Activated CD8-positive, alpha-beta memory T cell treated with anti-CD3 and anti-CD28 coated beads for 4 hours (primary cell): ENCODE data around the gene TEX261.

Source experiments
- DNase-seq, 2 donors: peaks; one replicate each; pipeline ENCODE4 v3.0.0-alpha.2; 2020; ENCODE audit warnings: low read depth in 2 of 2

The TEX261 gene

GRCh38 chr2:70981866-70982810, 12.5 kb downstream of the TEX261 start:
- no peak for DNase-seq

GRCh38 chr2:70981421-70981820, 13.3 kb downstream of the TEX261 start:
- DNase-seq = no peak

- DNase-seq = no peak
Measured at GRCh38 chr2:70979626-70980025, 15.0 kb downstream of the TEX261 start.

GRCh38 chr2:70979180-70979488, 15.5 kb downstream of the TEX261 start:
- no peak for DNase-seq

- DNase-seq = no peak
Measured at GRCh38 chr2:70978341-70979179, 16.1 kb downstream of the TEX261 start, which contains the start of gene ANKRD53. Gene ANKRD53 (plus strand): TSS chr2:70978630. CDS start chr2:70978646, 16 bp downstream.

- DNase-seq = no peak
Measured at GRCh38 chr2:70977605-70978205, 17.0 kb downstream of the TEX261 start.

- DNase-seq = no peak
Measured at GRCh38 chr2:70975237-70975636, 19.4 kb downstream of the TEX261 start.

- no peak for DNase-seq
Measured at GRCh38 chr2:70974592-70974991, 20.1 kb downstream of the TEX261 start.

GRCh38 chr2:70967189-70967588, 27.5 kb downstream of the TEX261 start:
- DNase-seq = no peak

- DNase-seq = no peak
Measured at GRCh38 chr2:70966681-70967080, 28.0 kb downstream of the TEX261 start.

GRCh38 chr2:70965506-70965905, 29.2 kb downstream of the TEX261 start:
- no peak for DNase-seq

GRCh38 chr2:70964596-70965386, 29.9 kb downstream of the TEX261 start:
- peak; percentile 64 to 70 for DNase-seq

GRCh38 chr2:70964133-70964532, 30.5 kb downstream of the TEX261 start:
- DNase-seq = no peak

GRCh38 chr2:70962885-70963878, 31.5 kb downstream of the TEX261 start:
- no peak for DNase-seq

GRCh38 chr2:70962211-70962884, 32.3 kb downstream of the TEX261 start:
- no peak for DNase-seq

- no peak for DNase-seq
Measured at GRCh38 chr2:70961648-70961994, 33.1 kb downstream of the TEX261 start.

GRCh38 chr2:70960833-70961647, 33.6 kb downstream of the TEX261 start:
- DNase-seq = no peak

- no peak for DNase-seq
Measured at GRCh38 chr2:70959851-70960832, 34.5 kb downstream of the TEX261 start.
